IPS-20b (cell line): ENCODE results near the gene KIAA1210.
"Not testable (repeated sequence)": the region's sequence is repeated elsewhere in the genome, so short reads cannot be mapped to it uniquely, and the experiment has no call there.

Experiments
- H3K27ac ChIP-seq: one replicate; pipeline ENCODE4 v1.5.1; 2013; ENCODE audit warnings: low read length
- H3K27me3 ChIP-seq: 2 replicates; pipeline ENCODE4 v1.6.1; 2013; ENCODE audit warnings: mild to moderate bottlenecking, low read length, inconsistent platforms; ENCODE audit not compliant: insufficient read depth
- H3K36me3 ChIP-seq: 2 replicates; pipeline ENCODE4 v1.6.1; 2013; ENCODE audit warnings: low read depth, mild to moderate bottlenecking, inconsistent platforms, low read length, moderate library complexity; ENCODE audit not compliant: insufficient read depth
- H3K4me1 ChIP-seq: 2 replicates; pipeline ENCODE4 v1.6.1; 2013; ENCODE audit warnings: mild to moderate bottlenecking, control low read depth, inconsistent platforms, low read length, moderate library complexity; ENCODE audit not compliant: insufficient read depth
- H3K4me3 ChIP-seq: 2 replicates; pipeline ENCODE4 v1.5.1; 2013; ENCODE audit warnings: mild to moderate bottlenecking, low read length, inconsistent platforms
- H3K9ac ChIP-seq: 2 replicates; pipeline ENCODE4 v1.6.1; 2013; ENCODE audit warnings: low read depth, mild to moderate bottlenecking, inconsistent platforms, low read length, moderate library complexity
- H3K9me3 ChIP-seq: 2 replicates; pipeline ENCODE4 v1.6.1; 2013; ENCODE audit warnings: mild to moderate bottlenecking, low read depth, low read length, inconsistent platforms; ENCODE audit not compliant: insufficient read depth

Gene KIAA1210

DNA sequence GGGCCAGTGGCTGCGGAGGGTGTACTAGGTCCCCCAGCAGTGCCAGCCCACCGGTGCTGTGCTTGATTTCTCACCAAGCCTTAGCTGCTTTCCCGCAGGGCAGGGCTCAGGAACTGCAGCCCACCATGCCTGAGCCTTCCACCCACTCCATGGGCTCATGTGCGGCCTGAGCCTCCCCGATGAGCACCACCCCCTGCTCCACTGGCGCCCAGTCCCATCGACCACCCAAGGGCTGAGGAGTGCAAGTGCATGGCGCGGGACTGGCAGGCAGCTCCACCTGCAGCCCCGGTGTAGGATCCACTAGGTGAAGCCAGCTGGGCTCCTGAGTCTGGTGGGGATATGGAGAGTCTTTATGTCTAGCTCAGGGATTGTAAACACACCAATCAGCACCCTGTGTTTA, 98.0 kb downstream of the KIAA1210 start:
- H3K27ac ChIP-seq, H3K36me3 ChIP-seq, H3K27me3 ChIP-seq, H3K4me3 ChIP-seq, H3K9ac ChIP-seq, H3K9me3 ChIP-seq, H3K4me1 ChIP-seq: not testable (repeated sequence)

GRCh38 chrX:119028733-119029330, 98.8 kb downstream of the KIAA1210 start:
- Histone ChIP-seq H3K4me3 (no peak overlapping the region), H3K27me3 (no peaks in the 10 kb centered on the region), H3K9me3 (no peaks in the 10 kb centered on the region), H3K27ac (no peak overlapping the region), H3K9ac (no peak overlapping the region), H3K4me1 (no peaks in the 10 kb centered on the region), H3K36me3 (no peaks in the 10 kb centered on the region)
